Measurements from ENCODE around the gene SMAD1. TPM values are rescaled to one million over a fixed set of nuclear protein-coding genes. Genes with fewer than 3 reads are reported as not detected.

SMAD1 gene
- total RNA-seq, 2 experiments from 2014 or later, result 0.67 to 0.92 TPM

GRCh38 chr4:145452447-145453162 is 29.0 kb upstream of the SMAD1 start:
- H3K27ac Mint-ChIP-seq, result no peak overlapping the region
- no peaks in the 10 kb centered on the region for H3K4me1 Mint-ChIP-seq (ENCODE audit: low read depth)
- CTCF ChIA-PET, result no interaction called here
- H3K36me3 Mint-ChIP-seq (ENCODE audit: low read depth), result no peaks in the 10 kb centered on the region
- POLR2A ChIA-PET, result no interaction called here
- DNase-seq (no peak), ATAC-seq (no peak)
- intact Hi-C loops (cut with micrococcal nuclease), result no loop called here
- no peak overlapping the region for H3K4me3 Mint-ChIP-seq
- peaks cover 1% of the 10 kb centered on the region for H3K9me3 Mint-ChIP-seq
- no peak for TF ChIP-seq CTCF (IDR thresholded peaks at IDR 0.05)
- H3K27me3 Mint-ChIP-seq, result peaks cover 5% of the 10 kb centered on the region

- TF ChIP-seq CTCF (IDR thresholded peaks at IDR 0.05), result no peak
- CTCF ChIA-PET, result interaction anchor here (0.6 kb wide), 2 partner anchors 27 to 103 kb away, joined by 3 read pairs; no protein-coding TSS in a partner anchor
- Mint-ChIP-seq H3K4me3 (no peak overlapping the region), H3K36me3 (ENCODE audit: low read depth) (no peaks in the 10 kb centered on the region), H3K27me3 (peaks cover 5% of the 10 kb centered on the region), H3K9me3 (peaks cover 1% of the 10 kb centered on the region), H3K27ac (no peak overlapping the region), H3K4me1 (ENCODE audit: low read depth) (no peaks in the 10 kb centered on the region)
- intact Hi-C loops (cut with micrococcal nuclease), result no loop called here
- DNase-seq (no peak), ATAC-seq (no peak)
- POLR2A ChIA-PET, result no interaction called here
These were observed 28.5 kb upstream of the SMAD1 start for GRCh38 chr4:145453163-145453520.

GRCh38 chr4:145473203-145473602 is 8.4 kb upstream of the SMAD1 start:
- no peak for TF ChIP-seq CTCF (IDR thresholded peaks at IDR 0.05)
- ATAC-seq (no peak), DNase-seq (no peak)
- Mint-ChIP-seq H3K27ac (no peak overlapping the region), H3K9me3 (peaks cover 13% of the 10 kb centered on the region), H3K4me3 (no peak overlapping the region), H3K27me3 (peaks cover 8% of the 10 kb centered on the region), H3K36me3 (ENCODE audit: low read depth) (peaks cover 5% of the 10 kb centered on the region), H3K4me1 (ENCODE audit: low read depth) (no peaks in the 10 kb centered on the region)
- ChIA-PET CTCF (no interaction called here), POLR2A (no interaction called here)
- intact Hi-C loops (cut with micrococcal nuclease), result no loop called here

- CTCF ChIA-PET, result interaction anchor here (1.6 kb wide), 1 partner anchor 130 kb away, joined by 3 read pairs; no protein-coding TSS in a partner anchor
These were observed 1.4 kb upstream of the SMAD1 start for GRCh38 chr4:145480257-145480656.

More at GRCh38 chr4:145480257-145480656, 1.4 kb upstream of the SMAD1 start:
- Mint-ChIP-seq H3K4me3 (no peak overlapping the region), H3K4me1 (ENCODE audit: low read depth) (peaks cover 5% of the 10 kb centered on the region), H3K36me3 (ENCODE audit: low read depth) (no peaks in the 10 kb centered on the region), H3K27ac (no peak overlapping the region), H3K27me3 (peaks cover 29% of the 10 kb centered on the region), H3K9me3 (no peaks in the 10 kb centered on the region)
- intact Hi-C loops (cut with micrococcal nuclease), result loop anchor here (5.0 to 10.0 kb wide), 4 partner anchors 137 to 295 kb away; partner anchors contain the start of genes MMAA and OTUD4
- POLR2A ChIA-PET, result no interaction called here
- TF ChIP-seq CTCF (IDR thresholded peaks at IDR 0.05), result no peak
- ATAC-seq (no peak), DNase-seq (no peak)

Measured in activated CD8-positive, alpha-beta T cell treated with anti-CD3 and anti-CD28 coated beads for 36 hours (primary cell).